ENCODE results near the gene YKT6. TPM values are rescaled to one million over a fixed set of nuclear protein-coding genes. Genes with fewer than 3 reads are reported as not detected.

The YKT6 gene
- total RNA-seq, 4 donors from 2014 or later: 51.7 to 90.0 (median 60.2) TPM

DNA sequence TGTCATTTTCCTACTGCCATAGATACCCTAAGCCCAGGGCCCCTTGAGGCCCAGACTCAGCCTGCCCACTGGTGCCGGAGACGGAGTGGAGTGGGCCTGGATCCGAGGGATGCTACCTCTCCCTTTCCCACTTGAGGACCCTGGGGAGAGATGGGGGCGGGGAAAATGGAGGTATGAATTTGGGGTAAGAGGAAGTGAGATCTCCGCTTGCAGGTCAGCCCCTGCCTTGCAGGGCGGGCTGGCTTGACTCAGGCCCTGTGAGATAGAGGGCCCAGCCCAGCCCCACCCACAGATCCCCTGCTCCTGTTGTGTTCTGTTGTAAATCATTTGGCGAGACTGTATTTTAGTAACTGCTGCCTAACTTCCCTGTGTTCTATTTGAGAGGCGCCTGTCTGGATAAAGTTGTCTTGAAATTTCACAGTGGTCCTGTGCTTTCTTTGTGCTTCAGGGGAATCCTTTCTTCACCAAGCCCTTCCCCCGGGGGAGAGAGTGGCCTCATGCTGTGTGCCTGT is 13.2 kb downstream of the YKT6 start:
- H3K27ac ChIP-seq: no peak overlapping the region
- H3K36me3 ChIP-seq: peaks cover 41 to 42% of the 10 kb centered on the region in 2 donors
- no peak overlapping the region for H3K4me3 ChIP-seq (replicated peaks in 1 of 3)
- no peaks in the 10 kb centered on the region for H3K27me3 ChIP-seq
- no peaks in the 10 kb centered on the region for H3K9me3 ChIP-seq
- DNase-seq: no peak
- intact Hi-C loops (cut with DNase I): no loop called here
- peaks cover 0 to 6% of the 10 kb centered on the region in 2 donors for H3K4me1 ChIP-seq
- 82 to 92% methylated on average over 9 of the region's 9 CpGs for WGBS, 2 donors
- TF ChIP-seq, protein P1, sequence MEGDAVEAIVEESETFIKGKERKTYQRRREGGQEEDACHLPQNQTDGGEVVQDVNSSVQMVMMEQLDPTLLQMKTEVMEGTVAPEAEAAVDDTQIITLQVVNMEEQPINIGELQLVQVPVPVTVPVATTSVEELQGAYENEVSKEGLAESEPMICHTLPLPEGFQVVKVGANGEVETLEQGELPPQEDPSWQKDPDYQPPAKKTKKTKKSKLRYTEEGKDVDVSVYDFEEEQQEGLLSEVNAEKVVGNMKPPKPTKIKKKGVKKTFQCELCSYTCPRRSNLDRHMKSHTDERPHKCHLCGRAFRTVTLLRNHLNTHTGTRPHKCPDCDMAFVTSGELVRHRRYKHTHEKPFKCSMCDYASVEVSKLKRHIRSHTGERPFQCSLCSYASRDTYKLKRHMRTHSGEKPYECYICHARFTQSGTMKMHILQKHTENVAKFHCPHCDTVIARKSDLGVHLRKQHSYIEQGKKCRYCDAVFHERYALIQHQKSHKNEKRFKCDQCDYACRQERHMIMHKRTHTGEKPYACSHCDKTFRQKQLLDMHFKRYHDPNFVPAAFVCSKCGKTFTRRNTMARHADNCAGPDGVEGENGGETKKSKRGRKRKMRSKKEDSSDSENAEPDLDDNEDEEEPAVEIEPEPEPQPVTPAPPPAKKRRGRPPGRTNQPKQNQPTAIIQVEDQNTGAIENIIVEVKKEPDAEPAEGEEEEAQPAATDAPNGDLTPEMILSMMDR (IDR thresholded peaks at IDR 0.05): no peak
- no peak for TF ChIP-seq POLR2A (IDR thresholded peaks at IDR 0.05)

GRCh38 chr7:44215531-44215930 is 14.8 kb downstream of the YKT6 start:
- 85 to 100% methylated on average over 4 to 5 of the region's 7 CpGs for WGBS, 2 donors
- intact Hi-C loops (cut with DNase I): no loop called here

DNA sequence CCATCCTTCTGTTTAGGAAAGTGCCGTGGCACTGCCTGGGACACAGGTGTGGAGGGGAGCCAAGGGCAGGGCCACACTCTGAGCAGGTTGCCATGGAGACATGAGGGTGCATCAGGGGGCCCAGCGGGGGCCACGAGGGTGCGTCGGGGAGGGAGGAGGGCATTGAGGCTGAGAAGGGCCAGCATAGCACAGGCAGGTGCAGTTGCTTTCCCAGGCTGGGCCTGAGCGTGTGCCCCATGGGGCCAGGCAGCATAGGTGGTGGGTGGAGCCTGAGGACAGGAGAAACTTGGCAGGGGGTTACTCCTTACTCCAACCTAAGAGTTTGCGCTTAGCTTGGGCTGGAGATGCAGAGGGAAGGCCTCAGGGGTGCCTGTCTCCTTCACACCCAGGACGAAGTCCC is 15.2 kb downstream of the YKT6 start:
- no peaks in the 10 kb centered on the region for H3K9me3 ChIP-seq
- H3K4me1 ChIP-seq: peaks cover 0 to 6% of the 10 kb centered on the region in 2 donors
- no peaks in the 10 kb centered on the region for H3K27me3 ChIP-seq
- H3K36me3 ChIP-seq: peaks cover 22 to 23% of the 10 kb centered on the region in 2 donors
- H3K27ac ChIP-seq: no peak overlapping the region
- TF ChIP-seq, protein P1 (IDR thresholded peaks at IDR 0.05): no peak
- no peak for TF ChIP-seq POLR2A (IDR thresholded peaks at IDR 0.05)
- H3K4me3 ChIP-seq (replicated peaks in 1 of 3): no peak overlapping the region
- 33 to 66% methylated on average over 6 to 8 of the region's 8 CpGs for WGBS, 2 donors
- peak; percentile 21 to 34 for DNase-seq
- intact Hi-C loops (cut with DNase I): no loop called here

More at GRCh38 chr7:44215531-44215930, 14.8 kb downstream of the YKT6 start:
- no peaks in the 10 kb centered on the region for H3K27me3 ChIP-seq
- H3K36me3 ChIP-seq: peaks cover 26 to 27% of the 10 kb centered on the region in 2 donors
- no peaks in the 10 kb centered on the region for H3K9me3 ChIP-seq
- H3K4me3 ChIP-seq (replicated peaks in 1 of 3): no peak overlapping the region
- peaks cover 0 to 6% of the 10 kb centered on the region in 2 donors for H3K4me1 ChIP-seq
- DNase-seq: no peak
- H3K27ac ChIP-seq: no peak overlapping the region
- TF ChIP-seq, protein P1 (IDR thresholded peaks at IDR 0.05): no peak
- no peak for TF ChIP-seq POLR2A (IDR thresholded peaks at IDR 0.05)

DNA sequence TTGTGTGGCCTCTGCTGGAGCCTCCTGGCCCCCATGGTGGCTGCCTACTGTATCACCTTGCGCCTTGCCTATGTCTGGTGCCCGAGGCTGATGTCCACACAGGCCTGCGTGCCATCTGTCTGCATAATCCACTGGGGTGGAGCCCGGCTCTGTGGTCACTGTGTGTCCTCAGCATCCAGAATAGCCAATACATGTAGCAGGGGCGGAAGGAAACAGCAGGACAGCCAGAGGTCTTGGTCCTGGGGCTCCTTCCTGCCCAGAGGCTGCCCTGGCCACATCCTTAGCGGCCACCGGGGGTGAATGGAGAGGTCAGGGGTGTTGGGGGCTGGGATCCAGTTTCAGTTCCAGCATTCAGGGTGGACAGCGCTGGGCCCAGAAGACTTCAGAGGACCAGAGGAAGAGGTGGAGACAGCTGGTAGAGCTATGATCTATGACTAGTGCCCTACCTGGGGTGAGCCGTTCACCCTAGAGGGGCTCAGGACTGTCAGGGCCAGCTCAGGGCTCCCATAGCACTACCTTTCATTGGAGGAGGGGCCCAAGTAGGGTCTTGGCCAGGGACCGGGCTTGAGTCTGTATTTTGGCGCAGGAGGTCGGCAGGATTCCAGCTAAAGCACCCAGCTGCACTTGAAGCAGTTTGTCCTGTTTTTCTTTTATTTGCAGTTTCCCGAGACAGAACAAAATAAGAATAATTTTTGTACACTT is 15.9 kb downstream of the YKT6 start:
- H3K27ac ChIP-seq: no peak overlapping the region
- no peaks in the 10 kb centered on the region for H3K27me3 ChIP-seq
- no peaks in the 10 kb centered on the region for H3K9me3 ChIP-seq
- 74 to 78% methylated on average over 11 to 13 of the region's 13 CpGs for whole genome bisulfite sequencing, 2 donors
- no peak for DNase-seq
- H3K4me3 ChIP-seq (replicated peaks in 1 of 3): no peak overlapping the region
- peaks cover 16% of the 10 kb centered on the region in 2 donors for H3K36me3 ChIP-seq
- TF ChIP-seq, protein P1 (IDR thresholded peaks at IDR 0.05): no peak
- no peak for TF ChIP-seq POLR2A (IDR thresholded peaks at IDR 0.05)
- intact Hi-C loops (cut with DNase I): no loop called here
- H3K4me1 ChIP-seq: peaks cover 0 to 6% of the 10 kb centered on the region in 2 donors

DNA sequence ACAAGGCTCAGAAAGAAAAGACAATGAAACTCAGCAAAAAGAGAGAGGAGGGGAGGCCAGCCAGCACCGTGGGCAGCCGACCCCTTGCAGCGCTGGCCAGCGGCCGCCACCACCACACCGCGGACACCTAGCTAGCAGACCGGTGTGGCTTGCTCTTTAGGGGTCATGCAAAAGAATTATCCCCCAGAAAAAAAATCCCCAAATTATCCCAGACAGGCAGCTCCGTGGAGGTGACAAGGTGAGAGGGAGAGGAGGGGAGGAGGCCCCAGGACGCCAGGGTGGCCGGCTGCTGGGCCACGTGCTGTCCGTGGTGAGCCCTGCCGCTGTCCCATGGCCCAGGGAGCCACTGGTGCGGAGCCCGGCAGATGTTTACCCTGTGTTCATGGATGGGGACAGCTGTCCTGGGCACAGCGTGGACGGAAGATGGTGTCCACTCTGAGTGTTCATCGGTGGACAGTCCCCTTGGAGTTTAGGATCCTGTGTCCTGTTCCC is 16.5 kb downstream of the YKT6 start:
- TF ChIP-seq, protein P1 (IDR thresholded peaks at IDR 0.05): no peak
- TF ChIP-seq POLR2A (IDR thresholded peaks at IDR 0.05): no peak
- 84 to 85% methylated on average over 18 to 19 of the region's 19 CpGs for WGBS, 2 donors
- Histone ChIP-seq H3K4me3 (replicated peaks in 1 of 3) (no peak overlapping the region), H3K27me3 (no peaks in the 10 kb centered on the region), H3K27ac (no peak overlapping the region), H3K4me1 (peaks cover 0 to 6% of the 10 kb centered on the region in 2 donors), H3K36me3 (peaks cover 10 to 12% of the 10 kb centered on the region in 2 donors), H3K9me3 (no peaks in the 10 kb centered on the region)
- no peak for DNase-seq
- intact Hi-C loops (cut with DNase I): no loop called here

All from thyroid gland (tissue), 4 donors.